HepG2 (cell line): ENCODE measurements around the gene ENTREP3. TPM values are rescaled to one million over a fixed set of nuclear protein-coding genes. Genes with fewer than 3 reads are reported as not detected.

Experiments used
- FUBP1 ChIP-seq: sonication (generic); formaldehyde crosslinking; IDR thresholded peaks from 2 replicates; pipeline ENCODE4 v1.5.1; 2020; ENCODE audit warnings: missing genetic modification reagents, mild to moderate bottlenecking, borderline replicate concordance
- HMGXB3 ChIP-seq: sonication (generic); formaldehyde crosslinking; IDR thresholded peaks from 2 replicates; pipeline ENCODE4 v1.4.0; 2020; ENCODE audit warnings: missing genetic modification reagents, borderline replicate concordance
- HMGXB4 ChIP-seq, 2 experiments: sonication (generic) in 1 of 2; formaldehyde crosslinking in 1 of 2; IDR thresholded peaks; 2 replicates each; pipeline versions ENCODE4 v1.4.0 to v1.6.1; 2018 to 2020; ENCODE audit warnings: missing genetic modification reagents in 2 of 2, borderline replicate concordance in 1 of 2, low read depth in 1 of 2, mild to moderate bottlenecking in 1 of 2, missing biosample characterization in 1 of 2
- HNF4A ChIP-seq: sonication (generic); formaldehyde crosslinking; IDR thresholded peaks from 2 replicates; pipeline ENCODE4 v1.4.0; 2020; ENCODE audit warnings: missing genetic modification reagents
- KMT2A ChIP-seq: sonication (generic); formaldehyde crosslinking; IDR thresholded peaks from 2 replicates; pipeline ENCODE4 v1.4.0; 2020; ENCODE audit warnings: missing genetic modification reagents
- NFKBIZ ChIP-seq: IDR thresholded peaks from 2 replicates; pipeline ENCODE4 v1.6.1; 2018; ENCODE audit warnings: missing genetic modification reagents, missing compliant biosample characterization
- PHF21A ChIP-seq: sonication (generic); formaldehyde crosslinking; IDR thresholded peaks from 2 replicates; pipeline ENCODE4 v1.5.0; 2020; ENCODE audit warnings: mild to moderate bottlenecking, missing genetic modification reagents
- SMC3 ChIP-seq: IDR thresholded peaks from 2 replicates; pipeline ENCODE4 v1.6.1; 2011; ENCODE audit warnings: low read length, improper control_type of control experiment
- TBP ChIP-seq: sonication (generic); formaldehyde crosslinking; IDR thresholded peaks from 2 replicates; pipeline ENCODE4 v1.5.0; 2020; ENCODE audit warnings: missing genetic modification reagents
- TCF12 ChIP-seq, 2 experiments: fragments of 450-650 bp in 1 of 2; sonication (generic) in 1 of 2; formaldehyde crosslinking in 1 of 2; IDR thresholded peaks; 2 replicates each; pipeline versions ENCODE4 v1.6.1 to v1.8.0; 2017 to 2022; ENCODE audit warnings: antibody characterized with exemption in 1 of 2, mild to moderate bottlenecking in 1 of 2, missing genetic modification reagents in 1 of 2, moderate library complexity in 1 of 2
- USF2 ChIP-seq, 2 experiments: sonication (generic) in 1 of 2; formaldehyde crosslinking in 1 of 2; IDR thresholded peaks; 2 replicates each; pipeline versions ENCODE4 v1.5.1 to v1.6.1; 2011 to 2020; ENCODE audit warnings: borderline replicate concordance in 1 of 2, low read depth in 1 of 2, low read length in 1 of 2, mild to moderate bottlenecking in 1 of 2, missing genetic modification reagents in 1 of 2, moderate library complexity in 1 of 2
- ZBTB7B ChIP-seq: sonication (generic); formaldehyde crosslinking; IDR thresholded peaks from 2 replicates; pipeline ENCODE4 v1.4.0; 2020; ENCODE audit warnings: missing genetic modification reagents
- ZFP82 ChIP-seq: sonication (generic); formaldehyde crosslinking; IDR thresholded peaks from 2 replicates; pipeline ENCODE4 v1.5.1; 2020; ENCODE audit warnings: mild to moderate bottlenecking, missing genetic modification reagents, borderline replicate concordance
- ZNF446 ChIP-seq: sonication (generic); formaldehyde crosslinking; IDR thresholded peaks from 2 replicates; pipeline ENCODE4 v1.5.0; 2020; ENCODE audit warnings: mild to moderate bottlenecking, missing genetic modification reagents
- ZNF597 ChIP-seq: sonication (generic); formaldehyde crosslinking; IDR thresholded peaks from 2 replicates; pipeline ENCODE4 v1.5.0; 2020; ENCODE audit warnings: missing genetic modification reagents
- ZNF615 ChIP-seq: sonication (generic); formaldehyde crosslinking; IDR thresholded peaks from 2 replicates; pipeline ENCODE4 v1.5.0; 2020; ENCODE audit warnings: mild to moderate bottlenecking, missing genetic modification reagents, borderline replicate concordance
- polyA plus RNA-seq, 8 experiments: library from polyadenylated mRNA; depleted of rRNA in 3 of 8; stranded (reverse) in 7 of 8; unstranded in 1 of 8; fragments of >200 nt; fragmentation: Illumina TruSeq in 4 of 8; extraction: Trizol in 4 of 8; gene quantifications; 2 replicates each; pipeline versions ENCODE4 v1.2.1 to v1.2.3, GENCODE V29; 2011 to 2016; ENCODE audit warnings: low read depth in 4 of 8, missing spikeins in 1 of 8, mixed read lengths in 1 of 8; ENCODE audit not compliant: insufficient read depth in 1 of 8
- total RNA-seq, 5 experiments: library from RNA; depleted of rRNA; stranded (reverse); fragments of >200 nt; fragmentation: Illumina TruSeq; extraction: Trizol; gene quantifications; 2 replicates each; pipeline ENCODE4 v1.2.3, GENCODE V29; 2016; ENCODE audit warnings: low read depth in 1 of 5

The ENTREP3 gene
- total and polyA plus RNA-seq, 2 of the 13 experiments (the other 11 are each of a cell fraction or from before 2014, with no cell fraction given) = 4.1 to 9.9 TPM

- TF ChIP-seq ZFP82 (CRISPR knock-in tag) (no peak), NFKBIZ (CRISPR knock-in tag) (no peak), ZNF615 (CRISPR knock-in tag) (no peak), HMGXB3 (0 out of 2 replicates have a peak, but pooled peaks have one; percentile 6), KMT2A (CRISPR knock-in tag) (no peak), TBP (CRISPR knock-in tag) (no peak), TCF12 (IDR thresholded peaks at IDR 0.05) (no peak), TCF12 (CRISPR knock-in tag; IDR thresholded peaks at IDR 0.05) (no peak), ZNF597 (CRISPR knock-in tag) (no peak), FUBP1 (CRISPR knock-in tag) (no peak), HNF4A (CRISPR knock-in tag) (no peak), HMGXB4 (CRISPR knock-in tag; IDR thresholded peaks at IDR 0.05; ENCODE audit: borderline replicate concordance in 1 of 2, low read depth in 1 of 2) (peak in 1 of 2 experiments; percentile 79; a peak in 1 of 4 replicates), ZNF446 (CRISPR knock-in tag) (no peak), USF2 (IDR thresholded peaks at IDR 0.05; ENCODE audit: low read depth, low read length) (no peak), USF2 (CRISPR knock-in tag; IDR thresholded peaks at IDR 0.05; ENCODE audit: borderline replicate concordance) (no peak), SMC3 (peak; percentile 44; the same call in 1 of the 2 replicates), ZBTB7B (CRISPR knock-in tag) (0 out of 2 replicates have a peak, but pooled peaks have one; percentile 8), PHF21A (no peak)
These were observed 28.9 kb downstream of the ENTREP3 start (continued) for GRCh38 chr1:155226188-155226909.
